ENCODE results near the gene GABRR1. TPM values are rescaled to one million over a fixed set of nuclear protein-coding genes. Genes with fewer than 3 reads are reported as not detected.
"Not testable (repeated sequence)": the region's sequence is repeated elsewhere in the genome, so short reads cannot be mapped to it uniquely, and the experiment has no call there.

GABRR1 gene
- total RNA-seq, 5 donors from 2014 or later (not counting 1 experiment from before 2014, with no cell fraction given), result not detected

DNA sequence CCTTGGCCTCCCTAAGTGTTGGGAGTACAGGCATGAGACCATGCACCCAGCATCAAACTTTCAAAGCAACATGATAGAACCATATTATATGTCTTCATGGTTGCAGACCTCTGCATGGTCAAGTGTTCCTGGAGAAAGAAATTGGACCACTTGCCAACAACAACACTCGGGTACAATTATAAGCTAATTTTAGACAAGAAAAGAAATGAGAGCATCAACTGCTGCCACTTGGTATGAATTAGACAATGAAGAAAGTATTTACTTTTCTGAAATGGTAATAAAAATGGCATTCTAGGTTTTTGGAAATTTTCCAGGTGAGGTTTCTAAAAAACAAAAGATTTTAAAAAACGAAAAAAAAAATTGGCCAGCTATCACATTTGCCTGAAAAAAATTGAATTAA, 79.0 kb downstream of the GABRR1 start:
- Histone ChIP-seq H3K27me3 (replicated peaks in 1 of 2; ENCODE audit: control insufficient read depth in 2 of 2, extremely low read depth in 1 of 2, insufficient read depth in 2 of 2, low read length in 1 of 2) (no peaks in the 10 kb centered on the region), H3K27ac (ENCODE audit: low read length) (no peak overlapping the region), H3K9me3 (no peaks in the 10 kb centered on the region), H3K4me3 (ENCODE audit: control insufficient read depth in 1 of 2, extremely low read depth in 1 of 2, low read length in 1 of 2) (no peak overlapping the region), H3K4me1 (ENCODE audit: control insufficient read depth in 1 of 2, extremely low read depth in 1 of 2, insufficient read depth in 2 of 2, low read length in 2 of 2) (no peaks in the 10 kb centered on the region), H3K36me3 (ENCODE audit: control insufficient read depth in 2 of 2, extremely low read depth in 1 of 2, insufficient read depth in 1 of 2, low read length in 1 of 2) (no peaks in the 10 kb centered on the region)
- Mint-ChIP-seq H3K27ac (no peak overlapping the region), H3K27me3 (no peaks in the 10 kb centered on the region), H3K4me3 (no peak overlapping the region), H3K9me3 (no peaks in the 10 kb centered on the region), H3K4me1 (no peaks in the 10 kb centered on the region), H3K36me3 (peaks cover 3% of the 10 kb centered on the region)
- no CpG with 5 or more reads among the region's 2 CpGs for WGBS (ENCODE audit: insufficient coverage)
- ChIA-PET CTCF (interaction anchor here in 1 of 2 donors (0.6 kb wide), 1 partner anchor 33 kb away, joined by 3 read pairs; no protein-coding TSS in a partner anchor), POLR2A (interaction anchor here (0.5 to 0.6 kb wide), 3 partner anchors 11 to 214 kb away, joined by 3 to 5 read pairs (median 3); no protein-coding TSS in a partner anchor)
- DNase-seq, result no peak
- no peak for ATAC-seq (replicated peaks in 1 of 4)

DNA sequence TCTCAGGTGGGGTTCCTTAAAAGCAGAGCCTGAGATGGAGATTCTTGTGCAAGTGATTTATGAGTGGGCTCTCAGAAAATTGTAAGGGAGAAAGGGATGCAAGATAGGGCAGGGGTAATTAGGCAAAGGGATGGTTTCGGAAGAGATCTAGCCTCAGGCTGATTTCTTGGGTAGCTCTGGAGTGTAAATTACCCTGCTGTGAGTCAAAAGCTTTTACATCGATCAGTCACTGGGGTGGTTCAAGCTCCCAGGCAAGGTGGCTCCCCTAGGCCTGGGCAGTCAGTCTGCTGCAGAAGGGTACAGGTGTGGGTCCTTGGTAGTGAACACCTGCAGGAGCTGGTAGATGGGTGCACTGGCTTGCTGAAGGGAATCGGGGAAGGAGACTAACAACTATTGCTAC, 82.4 kb downstream of the GABRR1 start:
- 83% methylated on average over 2 of the region's 3 CpGs for WGBS (ENCODE audit: insufficient coverage)
- no peaks in the 10 kb centered on the region for H3K4me1 Mint-ChIP-seq
- H3K27me3 Mint-ChIP-seq, result no peaks in the 10 kb centered on the region
- no peaks in the 10 kb centered on the region for H3K36me3 ChIP-seq (ENCODE audit: control insufficient read depth in 2 of 2, extremely low read depth in 1 of 2, insufficient read depth in 1 of 2, low read length in 1 of 2)
- no peaks in the 10 kb centered on the region for H3K9me3 Mint-ChIP-seq
- POLR2A ChIA-PET, result no interaction called here
- no peak for DNase-seq
- no peaks in the 10 kb centered on the region for H3K9me3 ChIP-seq
- H3K27ac Mint-ChIP-seq, result no peak overlapping the region
- no peaks in the 10 kb centered on the region for H3K4me1 ChIP-seq (ENCODE audit: control insufficient read depth in 1 of 2, extremely low read depth in 1 of 2, insufficient read depth in 2 of 2, low read length in 2 of 2)
- peaks cover 9% of the 10 kb centered on the region for H3K36me3 Mint-ChIP-seq
- no peak overlapping the region for H3K4me3 ChIP-seq (ENCODE audit: control insufficient read depth in 1 of 2, extremely low read depth in 1 of 2, low read length in 1 of 2)
- ATAC-seq (replicated peaks in 1 of 4), result no peak
- no peak overlapping the region for H3K27ac ChIP-seq (ENCODE audit: low read length)
- CTCF ChIA-PET, result interaction anchor here (0.6 to 0.9 kb wide), 2 partner anchors 10 to 32 kb away, joined by 3 read pairs; no protein-coding TSS in a partner anchor
- no peaks in the 10 kb centered on the region for H3K27me3 ChIP-seq (replicated peaks in 1 of 2; ENCODE audit: control insufficient read depth in 2 of 2, extremely low read depth in 1 of 2, insufficient read depth in 2 of 2, low read length in 1 of 2)
- H3K4me3 Mint-ChIP-seq, result no peak overlapping the region

GRCh38 chr6:89133981-89134380, 83.2 kb downstream of the GABRR1 start:
- ChIA-PET POLR2A (no interaction called here), CTCF (interaction anchor here (0.6 to 0.9 kb wide), 2 partner anchors 11 to 33 kb away, joined by 3 read pairs; no protein-coding TSS in a partner anchor)
- Histone ChIP-seq H3K9me3 (no peaks in the 10 kb centered on the region), H3K27ac (ENCODE audit: low read length) (no peak overlapping the region), H3K4me1 (ENCODE audit: control insufficient read depth in 1 of 2, extremely low read depth in 1 of 2, insufficient read depth in 2 of 2, low read length in 2 of 2) (no peaks in the 10 kb centered on the region), H3K36me3 (ENCODE audit: control insufficient read depth in 2 of 2, extremely low read depth in 1 of 2, insufficient read depth in 1 of 2, low read length in 1 of 2) (no peaks in the 10 kb centered on the region), H3K27me3 (replicated peaks in 1 of 2; ENCODE audit: control insufficient read depth in 2 of 2, extremely low read depth in 1 of 2, insufficient read depth in 2 of 2, low read length in 1 of 2) (no peaks in the 10 kb centered on the region), H3K4me3 (ENCODE audit: control insufficient read depth in 1 of 2, extremely low read depth in 1 of 2, low read length in 1 of 2) (no peak overlapping the region)
- DNase-seq (no peak), ATAC-seq (replicated peaks in 1 of 4) (no peak)
- H3K27ac Mint-ChIP-seq, result no peak overlapping the region
- H3K27me3 Mint-ChIP-seq, result no peaks in the 10 kb centered on the region
- H3K36me3 Mint-ChIP-seq, result peaks cover 10% of the 10 kb centered on the region
- 97% methylated on average over 5 of the region's 9 CpGs for WGBS (ENCODE audit: insufficient coverage)
- H3K9me3 Mint-ChIP-seq, result no peaks in the 10 kb centered on the region
- H3K4me1 Mint-ChIP-seq, result no peaks in the 10 kb centered on the region
- no peak overlapping the region for H3K4me3 Mint-ChIP-seq

- Histone ChIP-seq H3K4me3 (ENCODE audit: control insufficient read depth in 1 of 2, extremely low read depth in 1 of 2, low read length in 1 of 2) (no peak overlapping the region), H3K9me3 (no peaks in the 10 kb centered on the region), H3K27me3 (replicated peaks in 1 of 2; ENCODE audit: control insufficient read depth in 2 of 2, extremely low read depth in 1 of 2, insufficient read depth in 2 of 2, low read length in 1 of 2) (no peaks in the 10 kb centered on the region), H3K4me1 (ENCODE audit: control insufficient read depth in 1 of 2, extremely low read depth in 1 of 2, insufficient read depth in 2 of 2, low read length in 2 of 2) (no peaks in the 10 kb centered on the region), H3K36me3 (ENCODE audit: control insufficient read depth in 2 of 2, extremely low read depth in 1 of 2, insufficient read depth in 1 of 2, low read length in 1 of 2) (no peaks in the 10 kb centered on the region), H3K27ac (ENCODE audit: low read length) (no peak overlapping the region)
- no peak for DNase-seq
- ChIA-PET CTCF (no interaction called here), POLR2A (no interaction called here)
- peaks cover 0 to 6% (median 2%) of the 10 kb centered on the region in 3 donors for H3K9me3 Mint-ChIP-seq
- 80% methylated on average over 1 of the region's 2 CpGs for WGBS (ENCODE audit: insufficient coverage)
- no peak overlapping the region for H3K27ac Mint-ChIP-seq
- H3K4me1 Mint-ChIP-seq, result no peaks in the 10 kb centered on the region
- H3K27me3 Mint-ChIP-seq, result no peaks in the 10 kb centered on the region
- ATAC-seq (replicated peaks in 1 of 4), result no peak
- peaks cover 18% of the 10 kb centered on the region for H3K36me3 Mint-ChIP-seq
- no peak overlapping the region for H3K4me3 Mint-ChIP-seq
Measured at GRCh38 chr6:89132057-89132456, 85.1 kb downstream of the GABRR1 start.

DNA sequence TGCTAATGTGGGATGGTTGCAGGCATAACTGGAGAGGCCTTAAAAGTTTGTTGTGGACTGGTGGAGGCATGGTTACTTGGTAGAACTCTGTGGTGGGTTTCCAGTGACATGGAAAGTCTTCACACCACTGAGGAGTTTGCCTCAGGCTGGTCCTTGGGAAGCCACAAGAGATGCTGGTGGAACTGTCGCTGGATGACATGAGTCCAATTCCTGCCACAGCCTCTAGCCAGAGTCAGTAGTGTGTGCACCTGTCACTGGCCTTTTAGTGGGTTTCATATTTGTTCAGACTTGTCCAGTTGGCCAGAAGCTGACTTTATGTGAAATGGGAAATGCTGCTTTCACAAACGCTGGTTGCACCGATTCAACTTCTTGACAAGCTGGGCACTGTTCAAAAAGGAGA, 85.6 kb downstream of the GABRR1 start:
- no peak for ATAC-seq (replicated peaks in 1 of 4)
- WGBS (ENCODE audit: insufficient coverage), result 98% methylated on average over 3 of the region's 3 CpGs
- POLR2A ChIA-PET, result interaction anchor here in 1 of 2 donors (0.6 kb wide), 1 partner anchor 11 kb away, joined by 4 read pairs; no protein-coding TSS in a partner anchor

GRCh38 chr6:89128256-89128671, 88.9 kb downstream of the GABRR1 start:
- WGBS (ENCODE audit: insufficient coverage), result no CpG with 5 or more reads among the region's 2 CpGs
- POLR2A ChIA-PET; H3K9me3 ChIP-seq; H3K4me3 Mint-ChIP-seq; H3K4me1 ChIP-seq (ENCODE audit: control insufficient read depth in 1 of 2, extremely low read depth in 1 of 2, insufficient read depth in 2 of 2, low read length in 2 of 2); H3K9me3 Mint-ChIP-seq; H3K4me1 Mint-ChIP-seq; H3K27ac Mint-ChIP-seq; H3K36me3 ChIP-seq (ENCODE audit: control insufficient read depth in 2 of 2, extremely low read depth in 1 of 2, insufficient read depth in 1 of 2, low read length in 1 of 2); H3K4me3 ChIP-seq (ENCODE audit: control insufficient read depth in 1 of 2, extremely low read depth in 1 of 2, low read length in 1 of 2); DNase-seq; H3K27me3 ChIP-seq (replicated peaks in 1 of 2; ENCODE audit: control insufficient read depth in 2 of 2, extremely low read depth in 1 of 2, insufficient read depth in 2 of 2, low read length in 1 of 2); H3K27me3 Mint-ChIP-seq; ATAC-seq (replicated peaks in 1 of 4); H3K27ac ChIP-seq (ENCODE audit: low read length): not testable (repeated sequence)
- peaks cover 20% of the 10 kb centered on the region for H3K36me3 Mint-ChIP-seq
- CTCF ChIA-PET, result interaction anchor here in 1 of 2 donors (0.6 kb wide), 1 partner anchor 22 kb away, joined by 7 read pairs; no protein-coding TSS in a partner anchor

More for the DNA sequence above, 85.6 kb downstream of the GABRR1 start:
- no peak for DNase-seq
- Mint-ChIP-seq H3K9me3 (peaks cover 0 to 6% (median 3%) of the 10 kb centered on the region in 3 donors), H3K36me3 (peaks cover 20% of the 10 kb centered on the region), H3K27me3 (no peaks in the 10 kb centered on the region), H3K4me3 (no peak overlapping the region), H3K27ac (no peak overlapping the region), H3K4me1 (no peaks in the 10 kb centered on the region)
- H3K4me1 ChIP-seq (ENCODE audit: control insufficient read depth in 1 of 2, extremely low read depth in 1 of 2, insufficient read depth in 2 of 2, low read length in 2 of 2), result no peaks in the 10 kb centered on the region
- H3K4me3 ChIP-seq (ENCODE audit: control insufficient read depth in 1 of 2, extremely low read depth in 1 of 2, low read length in 1 of 2), result no peak overlapping the region
- no peaks in the 10 kb centered on the region for H3K36me3 ChIP-seq (ENCODE audit: control insufficient read depth in 2 of 2, extremely low read depth in 1 of 2, insufficient read depth in 1 of 2, low read length in 1 of 2)
- H3K9me3 ChIP-seq, result no peaks in the 10 kb centered on the region
- CTCF ChIA-PET, result no interaction called here
- H3K27ac ChIP-seq (ENCODE audit: low read length), result no peak overlapping the region
- H3K27me3 ChIP-seq (replicated peaks in 1 of 2; ENCODE audit: control insufficient read depth in 2 of 2, extremely low read depth in 1 of 2, insufficient read depth in 2 of 2, low read length in 1 of 2), result no peaks in the 10 kb centered on the region
